GM19025 (cell line): ENCODE results near the gene UAP1L1.
A peak's percentile ranks its signal among the peaks of the same experiment; 100 is the strongest.

Experiments
- ATAC-seq: cut with Tn5 transposase; IDR thresholded peaks from one replicate; pipeline ENCODE4 v1.9.1; 2021; ENCODE audit warnings: mild to moderate bottlenecking, low read depth, moderate library complexity; ENCODE audit not compliant: unreplicated experiment

UAP1L1 gene

GRCh38 chr9:137089232-137089947 lies 12.1 kb downstream of the UAP1L1 start:
- no peak for ATAC-seq

DNA sequence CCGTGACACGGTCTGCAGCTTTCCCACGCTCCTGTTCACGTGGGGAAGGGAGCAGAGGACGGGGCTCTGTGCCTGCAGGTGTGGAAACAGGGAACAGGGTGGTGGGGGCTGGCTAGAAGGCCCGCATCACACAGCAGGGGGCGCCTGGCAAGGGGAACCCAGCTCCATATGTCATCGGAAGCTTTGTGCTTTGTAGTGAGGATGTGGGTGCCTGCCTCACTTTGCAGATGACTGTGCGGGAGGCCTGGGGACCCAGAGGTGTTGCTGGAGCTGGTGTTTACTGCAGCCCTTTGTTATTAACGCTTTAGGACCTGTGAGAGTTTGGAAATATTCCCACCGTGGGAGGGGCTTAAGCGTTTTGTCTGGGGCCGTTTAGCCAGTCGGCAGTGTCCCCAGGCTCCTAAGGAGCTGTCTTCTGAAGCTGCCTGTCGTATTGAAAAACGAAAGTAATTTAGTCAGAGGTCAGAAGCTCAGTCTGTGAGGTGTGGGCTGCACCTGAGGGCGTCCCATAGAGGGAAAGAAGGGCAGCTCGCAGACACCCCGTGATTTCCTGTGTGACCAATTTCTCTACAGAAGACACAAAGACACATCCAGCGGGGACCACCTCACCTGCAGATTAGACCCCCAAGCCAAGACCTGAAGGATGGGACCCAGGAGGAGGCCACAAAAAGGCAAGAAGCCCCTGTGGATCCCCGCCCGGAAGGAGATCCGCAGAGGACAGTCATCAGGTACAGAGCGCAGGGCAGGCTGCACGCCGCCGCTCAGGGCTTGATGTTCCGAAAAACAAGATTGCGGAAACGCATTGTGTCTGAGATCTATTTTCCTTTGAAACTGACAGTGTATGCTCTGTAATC lies 18.6 kb downstream of the UAP1L1 start:
- ATAC-seq, result peak; percentile 83

- ATAC-seq, result no peak
Observed at GRCh38 chr9:137096785-137097546, 19.6 kb downstream of the UAP1L1 start.

DNA sequence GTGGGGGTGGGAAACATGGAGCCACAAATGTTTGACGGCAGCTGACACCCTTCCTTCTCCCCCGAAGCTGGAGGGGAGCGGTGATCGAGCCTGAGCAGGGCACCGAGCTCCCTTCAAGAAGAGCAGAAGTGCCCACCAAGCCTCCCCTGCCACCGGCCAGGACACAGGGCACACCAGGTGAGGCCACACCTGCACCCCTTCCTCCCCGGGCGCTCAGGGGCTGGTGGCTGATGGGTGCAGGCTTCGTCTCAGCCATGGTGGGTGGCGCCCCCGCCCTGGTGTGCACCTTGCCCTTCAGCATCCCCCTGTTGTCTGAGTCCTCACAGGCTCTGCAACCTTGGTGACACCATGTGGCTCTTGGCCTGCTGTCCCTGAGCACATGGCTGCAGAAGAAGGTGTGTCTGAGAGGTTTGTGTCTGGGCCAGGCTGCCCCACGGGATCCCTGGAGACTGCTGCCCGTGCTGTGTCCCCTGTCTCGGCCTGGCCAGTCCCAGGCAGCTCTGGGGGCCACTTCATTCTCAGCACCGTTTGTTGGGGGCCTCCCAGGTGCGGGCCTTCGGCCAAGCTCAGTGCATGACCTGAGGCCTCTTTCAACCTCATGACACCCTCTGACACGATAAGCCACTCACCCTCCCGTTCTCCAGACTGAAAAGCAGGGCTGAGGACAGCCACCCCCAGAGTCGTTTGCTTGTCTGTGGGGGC lies 20.6 kb downstream of the UAP1L1 start:
- ATAC-seq, result no peak

GRCh38 chr9:137099231-137099630 lies 21.9 kb downstream of the UAP1L1 start:
- ATAC-seq, result no peak

DNA sequence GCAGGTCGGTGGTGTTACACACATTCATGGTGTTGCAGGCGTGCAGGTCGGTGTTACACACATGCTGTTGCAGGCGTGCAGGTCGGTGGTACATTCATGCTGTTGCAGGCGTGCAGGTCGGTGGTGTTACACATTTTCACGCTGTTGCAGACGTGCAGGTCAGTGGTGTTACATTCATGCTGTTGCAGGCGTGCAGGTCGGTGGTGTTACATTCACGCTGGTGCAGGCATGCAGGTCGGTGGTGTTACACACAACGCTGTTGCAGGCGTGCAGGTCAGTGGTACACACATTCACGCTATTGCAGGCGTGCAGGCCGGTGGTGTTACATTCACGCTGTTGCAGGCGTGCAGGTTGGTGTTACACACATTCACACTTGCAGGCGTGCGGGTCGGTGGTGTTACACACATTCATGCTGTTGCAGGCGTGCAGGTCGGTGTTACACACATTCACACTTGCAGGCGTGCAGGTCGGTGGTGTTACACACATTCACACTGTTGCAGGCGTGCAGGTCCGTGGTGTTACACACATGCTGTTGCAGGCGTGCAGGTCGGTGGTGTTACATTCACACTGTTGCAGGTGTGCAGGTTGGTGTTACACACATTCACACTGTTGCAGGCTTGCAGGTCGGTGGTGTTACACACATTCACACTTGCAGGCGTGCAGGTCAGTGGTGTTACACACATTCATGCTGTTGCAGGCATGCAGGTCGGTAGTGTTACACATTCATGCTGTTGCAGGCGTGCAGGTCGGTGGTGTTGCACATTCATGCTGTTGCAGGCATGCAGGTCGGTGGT lies 26.1 kb downstream of the UAP1L1 start:
- no peak for ATAC-seq

DNA sequence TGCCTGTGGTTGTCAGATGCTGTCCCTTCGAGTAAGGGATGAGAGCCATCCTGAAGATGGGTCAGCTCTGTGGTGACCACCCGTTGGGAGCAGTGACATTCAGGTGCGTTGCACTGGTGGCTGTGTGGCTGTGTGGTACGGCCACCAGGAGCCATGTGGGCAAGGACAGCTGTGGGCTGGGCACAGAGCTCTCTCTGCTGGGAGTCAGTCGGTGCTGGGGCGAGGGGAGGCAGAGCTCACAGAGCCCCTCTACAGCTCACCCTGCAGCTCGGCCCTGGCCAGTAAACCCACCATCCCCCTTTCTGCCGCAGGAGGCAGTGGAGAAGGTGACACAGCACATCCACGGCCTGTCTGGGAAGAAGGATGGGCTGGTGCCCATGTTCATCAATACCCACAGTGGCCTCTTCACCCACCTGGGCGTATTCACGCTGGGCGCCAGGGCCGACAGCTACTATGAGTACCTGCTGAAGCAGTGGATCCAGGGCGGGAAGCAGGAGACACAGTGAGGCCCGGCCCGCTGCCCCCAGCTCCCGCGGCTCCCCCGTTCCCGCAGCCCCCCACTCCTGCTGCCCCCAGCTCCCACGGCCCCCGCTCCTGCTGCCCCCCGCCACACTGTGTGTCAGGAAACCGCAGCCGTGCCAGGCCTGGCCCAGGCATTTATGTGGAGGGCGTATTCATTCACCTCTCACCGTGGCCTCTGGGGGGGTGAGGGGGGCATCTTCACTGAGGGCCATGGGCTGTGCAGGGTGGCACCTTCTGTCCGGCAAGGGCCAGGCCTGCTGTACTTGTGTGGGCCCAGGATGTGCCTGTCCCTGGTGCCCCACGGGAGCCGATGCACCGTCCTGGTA lies 28.7 kb downstream of the UAP1L1 start:
- no peak for ATAC-seq

DNA sequence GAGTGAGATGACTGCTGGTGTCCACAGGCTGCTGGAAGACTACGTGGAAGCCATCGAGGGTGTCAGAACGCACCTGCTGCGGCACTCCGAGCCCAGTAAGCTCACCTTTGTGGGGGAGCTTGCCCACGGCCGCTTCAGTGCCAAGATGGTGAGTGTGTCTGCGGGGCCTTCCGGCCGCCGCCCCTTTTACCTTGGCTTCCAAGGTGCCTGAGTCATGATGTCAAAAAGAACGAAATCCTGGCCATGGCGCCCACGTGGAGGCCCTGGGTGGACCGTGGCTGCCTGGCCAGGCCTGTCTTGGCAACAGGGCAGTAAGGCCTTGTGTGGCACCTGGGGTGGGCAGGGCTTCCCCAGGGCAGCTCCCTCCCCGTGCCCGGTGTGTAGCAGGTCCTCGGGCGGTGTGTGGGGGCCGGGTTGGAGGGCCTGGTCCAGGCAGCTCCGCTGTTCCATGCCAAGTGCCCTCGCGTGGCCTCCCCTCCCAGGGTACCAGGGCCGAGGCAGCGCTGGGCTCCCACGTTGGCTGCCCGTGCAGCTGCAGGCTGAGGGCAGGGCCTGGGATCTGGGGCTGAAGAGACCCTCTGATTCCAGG lies 29.4 kb downstream of the UAP1L1 start:
- ATAC-seq, result no peak

GRCh38 chr9:137107312-137107921 lies 30.1 kb downstream of the UAP1L1 start:
- ATAC-seq, result no peak

GRCh38 chr9:137107982-137108381 lies 30.7 kb downstream of the UAP1L1 start:
- no peak for ATAC-seq

DNA sequence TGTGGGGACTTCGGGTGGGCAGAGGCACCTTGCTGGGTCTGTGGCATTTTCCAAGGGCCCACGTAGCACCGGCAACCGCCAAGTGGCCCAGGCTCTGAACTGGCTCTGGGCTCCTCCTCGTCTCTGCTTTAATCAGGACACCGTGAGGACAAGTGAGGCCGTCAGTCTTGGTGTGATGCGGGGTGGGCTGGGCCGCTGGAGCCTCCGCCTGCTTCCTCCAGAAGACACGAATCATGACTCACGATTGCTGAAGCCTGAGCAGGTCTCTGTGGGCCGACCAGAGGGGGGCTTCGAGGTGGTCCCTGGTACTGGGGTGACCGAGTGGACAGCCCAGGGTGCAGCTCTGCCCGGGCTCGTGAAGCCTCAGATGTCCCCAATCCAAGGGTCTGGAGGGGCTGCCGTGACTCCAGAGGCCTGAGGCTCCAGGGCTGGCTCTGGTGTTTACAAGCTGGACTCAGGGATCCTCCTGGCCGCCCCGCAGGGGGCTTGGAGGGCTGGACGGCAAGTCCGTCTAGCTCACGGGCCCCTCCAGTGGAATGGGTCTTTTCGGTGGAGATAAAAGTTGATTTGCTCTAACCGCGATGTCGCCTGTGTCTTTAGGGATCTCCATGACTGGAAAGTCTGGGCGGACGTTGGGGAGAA lies 31.4 kb downstream of the UAP1L1 start:
- no peak for ATAC-seq

- ATAC-seq, result no peak
Observed at GRCh38 chr9:137109250-137110146, 32.2 kb downstream of the UAP1L1 start.

- no peak for ATAC-seq
Observed at GRCh38 chr9:137110147-137110910, 33.0 kb downstream of the UAP1L1 start.

DNA sequence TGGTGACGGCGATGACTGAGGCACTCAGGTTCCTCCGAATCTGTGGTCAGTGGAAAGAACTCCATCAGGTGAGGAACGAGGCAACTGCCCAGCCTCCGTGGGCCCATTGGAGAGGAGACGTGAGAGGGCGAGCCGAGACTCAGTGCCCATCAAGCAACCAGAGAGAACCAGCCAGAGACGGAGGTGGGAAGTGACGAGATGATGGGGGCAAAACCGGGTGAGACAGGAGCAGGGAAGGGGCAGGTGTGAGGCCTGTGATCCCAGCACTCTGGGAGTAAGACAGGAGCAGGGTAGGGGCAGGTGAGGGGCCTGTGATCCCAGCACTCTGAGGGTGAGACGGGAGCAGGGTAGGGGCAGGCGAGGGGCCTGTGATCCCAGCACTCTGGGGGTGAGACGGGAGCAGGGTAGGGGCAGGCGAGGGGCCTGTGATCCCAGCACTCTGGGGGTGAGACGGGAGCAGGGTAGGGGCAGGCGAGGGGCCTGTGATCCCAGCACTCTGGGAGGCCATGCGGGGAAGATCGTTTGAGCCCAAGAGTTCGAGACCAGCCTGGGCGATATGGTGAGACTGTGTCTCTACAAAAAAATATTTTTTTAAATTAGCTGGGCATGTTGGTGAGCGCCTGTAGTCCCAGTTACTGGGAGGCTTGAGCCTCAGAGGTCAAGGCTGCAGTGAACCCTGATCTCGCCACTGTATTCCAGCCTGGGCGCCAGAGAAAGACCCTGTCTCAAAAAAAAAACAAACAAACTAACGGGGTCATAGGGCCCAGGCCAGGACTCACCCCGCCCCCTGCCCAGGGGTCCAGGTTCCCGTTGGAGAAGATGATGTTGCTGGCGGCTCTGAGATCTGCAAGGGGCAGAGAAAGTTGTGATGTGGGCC lies 33.8 kb downstream of the UAP1L1 start:
- ATAC-seq, result no peak
